Colonic mucosa (tissue), 4 donors: ENCODE measurements around the gene GBP6. TPM values are rescaled to one million over a fixed set of nuclear protein-coding genes. Genes with fewer than 3 reads are reported as not detected.
"Not testable (repeated sequence)": the region's sequence is repeated elsewhere in the genome, so short reads cannot be mapped to it uniquely, and the experiment has no call there.

Source experiments
- DNase-seq: peaks from one replicate; pipeline ENCODE4 v3.0.0-alpha.2; 2020
- H3K27ac ChIP-seq: fragments of 200-600 bp; one replicate; pipeline ENCODE4 v1.8.0; 2021
- H3K27me3 ChIP-seq: fragments of 200-600 bp; one replicate; pipeline ENCODE4 v1.8.0; 2021
- H3K36me3 ChIP-seq: fragments of 200-600 bp; one replicate; pipeline ENCODE4 v1.8.0; 2021
- H3K4me1 ChIP-seq: fragments of 200-600 bp; one replicate; pipeline ENCODE4 v1.8.0; 2021; ENCODE audit warnings: mild to moderate bottlenecking
- H3K4me3 ChIP-seq: fragments of 200-600 bp; one replicate; pipeline ENCODE4 v1.8.0; 2021
- H3K9ac ChIP-seq, 2 donors: one replicate each; pipeline ENCODE4 v1.7.0; 2013; ENCODE audit warnings: control low read depth in 2 of 2, low read depth in 2 of 2, low read length in 2 of 2
- H3K9me3 ChIP-seq: fragments of 200-600 bp; one replicate; pipeline ENCODE4 v1.8.0; 2021
- CTCF ChIP-seq: fragments of 200-600 bp; IDR thresholded peaks from one replicate; pipeline ENCODE4 v1.8.0; 2022; ENCODE audit warnings: antibody characterized with exemption, mild to moderate bottlenecking
- intact Hi-C: fragments of 100-400 bp; cut with DNase I; formaldehyde crosslinking; loops from one replicate; pipeline ENCODE4 v1.14.1; 2022
- total RNA-seq, 2 donors: library from RNA; stranded (reverse); fragmentation: NEBNext Ultra II Directional in 1 of 2; extraction: Animal tissue kit (Norgen Biotek cat#: 25700) in 1 of 2; gene quantifications; one replicate each; pipeline ENCODE4 v1.2.1, GENCODE V29; 2021
- donor health status: healthy.
- donor health status: DM: no; HTN: no; CAD: no.
- donor health status: DM: no; HTN: no; CAD: no.

The GBP6 gene
- total RNA-seq, 2 donors from 2014 or later: not detected

DNA sequence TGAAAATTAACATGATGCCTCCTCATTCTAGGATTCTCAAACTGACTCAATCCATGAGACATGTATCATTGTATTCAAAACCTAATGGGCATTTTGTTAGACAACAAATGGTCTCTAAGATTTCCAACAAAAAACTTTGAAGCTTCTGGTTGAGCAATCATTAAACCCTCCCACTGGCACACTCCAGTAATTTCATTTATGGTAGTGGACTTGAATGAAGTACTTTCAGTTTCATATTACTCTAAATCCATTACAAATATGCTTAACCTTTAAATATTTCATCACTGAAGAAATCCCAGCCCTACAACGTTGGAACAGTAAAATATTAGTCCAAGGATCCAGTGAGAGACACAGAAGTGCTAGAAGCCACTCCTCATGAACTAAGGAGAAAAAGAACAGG, 43.5 kb downstream of the GBP6 start:
- Histone ChIP-seq H3K27ac (peak overlapping the region; percentile 9), H3K9me3 (no peaks in the 10 kb centered on the region), H3K9ac (no peak overlapping the region), H3K36me3 (no peaks in the 10 kb centered on the region), H3K4me3 (peak overlapping the region; percentile 10), H3K4me1 (no peaks in the 10 kb centered on the region), H3K27me3 (no peaks in the 10 kb centered on the region)
- no peak for TF ChIP-seq CTCF
- intact Hi-C loops: no loop called here
- no peak for DNase-seq

- H3K9ac ChIP-seq, H3K27me3 ChIP-seq, DNase-seq, H3K4me1 ChIP-seq, H3K36me3 ChIP-seq, intact Hi-C loops, H3K9me3 ChIP-seq: not testable (repeated sequence)
- H3K27ac ChIP-seq: peak overlapping the region; percentile 9
- H3K4me3 ChIP-seq: peak overlapping the region; percentile 10
Measured at GRCh38 chr1:89407768-89408167, 43.9 kb downstream of the GBP6 start.

DNA sequence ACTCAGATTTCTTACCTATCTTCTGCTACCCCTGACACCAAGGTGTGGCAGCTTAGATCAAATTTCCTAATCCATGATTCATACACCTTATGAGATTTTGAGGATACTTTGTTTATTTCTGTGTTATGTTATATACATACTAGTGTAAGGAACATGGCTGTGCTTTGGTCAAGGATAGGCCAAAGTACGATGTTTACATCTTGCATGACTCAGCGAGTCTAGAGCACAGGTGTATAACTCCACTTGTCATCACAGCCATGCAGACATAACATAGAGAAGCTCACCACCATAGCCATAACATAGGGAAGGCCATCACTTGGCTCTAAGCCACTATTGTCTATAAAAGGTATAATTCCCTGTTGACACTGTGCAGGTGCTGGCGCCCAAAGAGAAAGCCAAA, 61.2 kb downstream of the GBP6 start:
- H3K27me3 ChIP-seq: no peaks in the 10 kb centered on the region
- H3K4me1 ChIP-seq: no peaks in the 10 kb centered on the region
- H3K36me3 ChIP-seq: no peaks in the 10 kb centered on the region
- no peaks in the 10 kb centered on the region for H3K9me3 ChIP-seq
- H3K9ac ChIP-seq: no peak overlapping the region
- intact Hi-C loops: no loop called here
- DNase-seq: no peak
- no peak overlapping the region for H3K4me3 ChIP-seq
- no peak for TF ChIP-seq CTCF
- no peak overlapping the region for H3K27ac ChIP-seq

DNA sequence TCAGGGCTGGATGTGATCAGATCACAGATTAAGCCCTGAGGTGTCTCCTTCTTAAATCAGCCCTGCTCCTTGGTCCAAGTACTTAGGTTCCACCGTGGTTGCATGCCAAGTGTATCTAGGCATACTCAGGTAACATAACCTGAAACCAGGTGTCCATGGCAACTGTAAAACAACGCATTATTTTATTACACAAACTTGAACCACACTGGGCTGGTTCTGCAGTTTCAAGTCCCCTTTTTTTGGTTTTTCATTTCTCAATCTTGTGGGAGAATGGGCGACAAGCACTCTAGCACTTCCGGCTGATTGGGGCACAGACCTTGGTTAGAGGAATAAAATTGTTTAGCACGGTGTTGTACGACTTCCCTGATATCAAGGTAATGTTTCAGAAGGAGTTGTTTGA, 65.2 kb downstream of the GBP6 start:
- H3K27ac ChIP-seq: no peak overlapping the region
- intact Hi-C loops: no loop called here
- no peak for TF ChIP-seq CTCF

DNA sequence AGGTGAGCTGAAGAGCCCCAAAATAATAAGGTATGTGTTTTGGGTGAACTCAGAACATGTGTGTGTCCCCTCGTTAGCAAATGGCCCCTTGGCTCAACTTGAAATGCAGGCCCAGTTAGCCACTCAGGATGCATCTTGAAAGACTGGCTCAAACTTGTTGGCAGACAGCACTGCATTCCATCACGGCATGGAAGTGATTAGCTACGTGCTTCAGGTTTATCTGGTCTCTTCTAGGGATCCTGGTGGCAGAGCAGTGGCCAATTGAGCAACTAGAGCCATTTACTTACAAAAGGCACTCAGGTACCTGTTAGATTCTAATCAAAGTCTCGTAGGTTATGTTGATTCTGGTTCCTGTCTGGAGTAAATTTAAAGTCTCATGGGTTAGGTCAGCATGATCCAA, 65.8 kb downstream of the GBP6 start:
- intact Hi-C loops, DNase-seq: not testable (repeated sequence)

More for the DNA sequence above, 65.2 kb downstream of the GBP6 start:
- DNase-seq: no peak
- Histone ChIP-seq H3K36me3 (no peaks in the 10 kb centered on the region), H3K9me3 (no peaks in the 10 kb centered on the region), H3K27me3 (no peaks in the 10 kb centered on the region), H3K4me3 (no peak overlapping the region), H3K9ac (no peak overlapping the region), H3K4me1 (no peaks in the 10 kb centered on the region)

GRCh38 chr1:89433421-89433820, 69.6 kb downstream of the GBP6 start:
- Histone ChIP-seq H3K27me3 (no peaks in the 10 kb centered on the region), H3K9me3 (no peaks in the 10 kb centered on the region), H3K36me3 (no peaks in the 10 kb centered on the region), H3K4me1 (no peaks in the 10 kb centered on the region), H3K27ac (no peak overlapping the region), H3K9ac (no peak overlapping the region), H3K4me3 (no peak overlapping the region)
- no peak for DNase-seq
- intact Hi-C loops: no loop called here
- TF ChIP-seq CTCF: no peak

More for the DNA sequence above, 65.8 kb downstream of the GBP6 start:
- H3K27me3 ChIP-seq, H3K4me3 ChIP-seq, H3K36me3 ChIP-seq, H3K9ac ChIP-seq, H3K9me3 ChIP-seq, H3K4me1 ChIP-seq, H3K27ac ChIP-seq: not testable (repeated sequence)

- H3K4me1 ChIP-seq, DNase-seq, H3K9me3 ChIP-seq, H3K27me3 ChIP-seq, intact Hi-C loops, H3K36me3 ChIP-seq, H3K9ac ChIP-seq, H3K4me3 ChIP-seq, H3K27ac ChIP-seq: not testable (repeated sequence)
Measured at GRCh38 chr1:89434058-89434780, 70.4 kb downstream of the GBP6 start.
